Measurements from ENCODE around the gene DSCAM.

Gene DSCAM

GRCh38 chr21:40723966-40724365 lies 123.0 kb downstream of the DSCAM start:
- H3K79me2 ChIP-seq (ENCODE audit: insufficient read depth, low read length), result no peaks in the 10 kb centered on the region
- H3K36me3 ChIP-seq (ENCODE audit: low read length), result no peaks in the 10 kb centered on the region
- H4K20me1 ChIP-seq (ENCODE audit: low read depth, low read length), result no peaks in the 10 kb centered on the region
- 0 out of 2 replicates have a peak, but pooled peaks cover 3% of the 10 kb centered on the region for H3K9me3 ChIP-seq (ENCODE audit: insufficient read depth, low read length)
- H2AFZ ChIP-seq (ENCODE audit: low read depth, low read length, severe bottlenecking), result no peak overlapping the region
- no peak overlapping the region for H3K27ac ChIP-seq (ENCODE audit: low read depth, low read length)
- no peaks in the 10 kb centered on the region for H3K27me3 ChIP-seq (ENCODE audit: low read length)
- no peak overlapping the region for H3K4me2 ChIP-seq (ENCODE audit: low read depth, low read length, poor library complexity, severe bottlenecking)
- H3K9ac ChIP-seq (ENCODE audit: low read length), result no peak overlapping the region
- H3K4me3 ChIP-seq (ENCODE audit: insufficient read depth, low read length, poor library complexity, severe bottlenecking), result no peak overlapping the region
- H3K9me2 ChIP-seq (replicated peaks; ENCODE audit: insufficient read depth, low read length), result no peaks in the 10 kb centered on the region
- TF ChIP-seq EZH2phosphoT487 (conservative IDR thresholded peaks at IDR 0.05; ENCODE audit: low read length), result no peak
- TF ChIP-seq, protein P1, sequence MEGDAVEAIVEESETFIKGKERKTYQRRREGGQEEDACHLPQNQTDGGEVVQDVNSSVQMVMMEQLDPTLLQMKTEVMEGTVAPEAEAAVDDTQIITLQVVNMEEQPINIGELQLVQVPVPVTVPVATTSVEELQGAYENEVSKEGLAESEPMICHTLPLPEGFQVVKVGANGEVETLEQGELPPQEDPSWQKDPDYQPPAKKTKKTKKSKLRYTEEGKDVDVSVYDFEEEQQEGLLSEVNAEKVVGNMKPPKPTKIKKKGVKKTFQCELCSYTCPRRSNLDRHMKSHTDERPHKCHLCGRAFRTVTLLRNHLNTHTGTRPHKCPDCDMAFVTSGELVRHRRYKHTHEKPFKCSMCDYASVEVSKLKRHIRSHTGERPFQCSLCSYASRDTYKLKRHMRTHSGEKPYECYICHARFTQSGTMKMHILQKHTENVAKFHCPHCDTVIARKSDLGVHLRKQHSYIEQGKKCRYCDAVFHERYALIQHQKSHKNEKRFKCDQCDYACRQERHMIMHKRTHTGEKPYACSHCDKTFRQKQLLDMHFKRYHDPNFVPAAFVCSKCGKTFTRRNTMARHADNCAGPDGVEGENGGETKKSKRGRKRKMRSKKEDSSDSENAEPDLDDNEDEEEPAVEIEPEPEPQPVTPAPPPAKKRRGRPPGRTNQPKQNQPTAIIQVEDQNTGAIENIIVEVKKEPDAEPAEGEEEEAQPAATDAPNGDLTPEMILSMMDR (IDR thresholded peaks at IDR 0.05; ENCODE audit: insufficient read depth, low read length, poor library complexity, severe bottlenecking), result no peak
- no peaks in the 10 kb centered on the region for H3F3A ChIP-seq (ENCODE audit: insufficient read depth)

- no peak overlapping the region for H3K27ac ChIP-seq (ENCODE audit: low read depth, low read length)
Measured at GRCh38 chr21:40723317-40723716, 123.6 kb downstream of the DSCAM start.

GRCh38 chr21:40719615-40720014 lies 127.3 kb downstream of the DSCAM start:
- Histone ChIP-seq H3K9ac (ENCODE audit: low read length) (no peak overlapping the region), H3K9me2 (replicated peaks; ENCODE audit: insufficient read depth, low read length) (no peaks in the 10 kb centered on the region), H3K9me3 (ENCODE audit: insufficient read depth, low read length) (0 out of 2 replicates have a peak, but pooled peaks cover 3% of the 10 kb centered on the region), H3K27ac (ENCODE audit: low read depth, low read length) (no peak overlapping the region), H2AFZ (ENCODE audit: low read depth, low read length, severe bottlenecking) (no peak overlapping the region), H3K79me2 (ENCODE audit: insufficient read depth, low read length) (no peaks in the 10 kb centered on the region), H3K4me3 (ENCODE audit: insufficient read depth, low read length, poor library complexity, severe bottlenecking) (no peak overlapping the region), H3F3A (ENCODE audit: insufficient read depth) (no peaks in the 10 kb centered on the region), H4K20me1 (ENCODE audit: low read depth, low read length) (no peaks in the 10 kb centered on the region), H3K36me3 (ENCODE audit: low read length) (no peaks in the 10 kb centered on the region), H3K4me2 (ENCODE audit: low read depth, low read length, poor library complexity, severe bottlenecking) (no peak overlapping the region), H3K27me3 (ENCODE audit: low read length) (no peaks in the 10 kb centered on the region)
- no peak for TF ChIP-seq EZH2phosphoT487 (conservative IDR thresholded peaks at IDR 0.05; ENCODE audit: low read length)
- TF ChIP-seq, protein P1 (IDR thresholded peaks at IDR 0.05; ENCODE audit: insufficient read depth, low read length, poor library complexity, severe bottlenecking), result no peak

More at GRCh38 chr21:40723317-40723716, 123.6 kb downstream of the DSCAM start:
- H4K20me1 ChIP-seq (ENCODE audit: low read depth, low read length), result no peaks in the 10 kb centered on the region
- H3K9ac ChIP-seq (ENCODE audit: low read length), result no peak overlapping the region
- no peaks in the 10 kb centered on the region for H3K36me3 ChIP-seq (ENCODE audit: low read length)
- no peak overlapping the region for H2AFZ ChIP-seq (ENCODE audit: low read depth, low read length, severe bottlenecking)
- H3K4me3 ChIP-seq (ENCODE audit: insufficient read depth, low read length, poor library complexity, severe bottlenecking), result no peak overlapping the region
- H3K79me2 ChIP-seq (ENCODE audit: insufficient read depth, low read length), result no peaks in the 10 kb centered on the region
- TF ChIP-seq, protein P1 (IDR thresholded peaks at IDR 0.05; ENCODE audit: insufficient read depth, low read length, poor library complexity, severe bottlenecking), result no peak
- TF ChIP-seq EZH2phosphoT487 (conservative IDR thresholded peaks at IDR 0.05; ENCODE audit: low read length), result no peak
- H3K9me2 ChIP-seq (replicated peaks; ENCODE audit: insufficient read depth, low read length), result no peaks in the 10 kb centered on the region
- no peak overlapping the region for H3K4me2 ChIP-seq (ENCODE audit: low read depth, low read length, poor library complexity, severe bottlenecking)
- H3F3A ChIP-seq (ENCODE audit: insufficient read depth), result no peaks in the 10 kb centered on the region
- H3K27me3 ChIP-seq (ENCODE audit: low read length), result no peaks in the 10 kb centered on the region
- H3K9me3 ChIP-seq (ENCODE audit: insufficient read depth, low read length), result 0 out of 2 replicates have a peak, but pooled peaks cover 3% of the 10 kb centered on the region

Measured in SU-DHL-6 (cell line).